ENCODE data around the gene TMEM132D. TPM values are rescaled to one million over a fixed set of nuclear protein-coding genes. Genes with fewer than 3 reads are reported as not detected.

Gene TMEM132D
- total and polyA plus RNA-seq, 3 donors from 2014 or later = 0.44 to 0.50 (median 0.47) TPM

DNA sequence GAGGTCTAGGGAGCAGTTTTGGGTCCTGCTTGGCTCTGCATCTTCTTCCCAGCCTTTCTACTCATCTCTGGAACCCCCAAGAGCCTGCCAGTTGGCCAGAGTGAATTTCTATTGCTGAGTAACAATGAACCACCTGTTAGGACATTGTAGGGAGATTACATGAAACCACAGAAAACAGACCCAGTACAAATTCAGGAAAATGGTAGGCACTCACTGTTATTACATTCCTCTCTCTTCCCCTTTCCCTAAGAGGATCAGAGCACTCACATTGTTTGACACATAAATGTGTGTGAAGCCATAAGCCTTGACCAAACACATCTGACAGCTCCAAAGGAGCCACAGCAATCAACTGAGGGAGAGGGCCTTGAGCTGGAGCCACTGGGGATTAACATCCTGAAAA, 216.1 kb downstream of the TMEM132D start:
- H3K27me3 ChIP-seq = no peaks in the 10 kb centered on the region
- H3K4me1 ChIP-seq = no peaks in the 10 kb centered on the region
- no peaks in the 10 kb centered on the region for H3K36me3 ChIP-seq (ENCODE audit: low read depth, missing control alignments)
- H3K4me3 ChIP-seq = no peak overlapping the region
- no peaks in the 10 kb centered on the region for H3K9me3 ChIP-seq
- H3K27ac ChIP-seq = no peak overlapping the region
- no peak for DNase-seq
- intact Hi-C loops (cut with DNase I; ENCODE audit: low total_unique reads) = no loop called here
- no peak for TF ChIP-seq POLR2A (IDR thresholded peaks at IDR 0.05)
- TF ChIP-seq, protein P1, sequence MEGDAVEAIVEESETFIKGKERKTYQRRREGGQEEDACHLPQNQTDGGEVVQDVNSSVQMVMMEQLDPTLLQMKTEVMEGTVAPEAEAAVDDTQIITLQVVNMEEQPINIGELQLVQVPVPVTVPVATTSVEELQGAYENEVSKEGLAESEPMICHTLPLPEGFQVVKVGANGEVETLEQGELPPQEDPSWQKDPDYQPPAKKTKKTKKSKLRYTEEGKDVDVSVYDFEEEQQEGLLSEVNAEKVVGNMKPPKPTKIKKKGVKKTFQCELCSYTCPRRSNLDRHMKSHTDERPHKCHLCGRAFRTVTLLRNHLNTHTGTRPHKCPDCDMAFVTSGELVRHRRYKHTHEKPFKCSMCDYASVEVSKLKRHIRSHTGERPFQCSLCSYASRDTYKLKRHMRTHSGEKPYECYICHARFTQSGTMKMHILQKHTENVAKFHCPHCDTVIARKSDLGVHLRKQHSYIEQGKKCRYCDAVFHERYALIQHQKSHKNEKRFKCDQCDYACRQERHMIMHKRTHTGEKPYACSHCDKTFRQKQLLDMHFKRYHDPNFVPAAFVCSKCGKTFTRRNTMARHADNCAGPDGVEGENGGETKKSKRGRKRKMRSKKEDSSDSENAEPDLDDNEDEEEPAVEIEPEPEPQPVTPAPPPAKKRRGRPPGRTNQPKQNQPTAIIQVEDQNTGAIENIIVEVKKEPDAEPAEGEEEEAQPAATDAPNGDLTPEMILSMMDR (IDR thresholded peaks at IDR 0.05) = no peak

- Histone ChIP-seq H3K27ac (no peak overlapping the region), H3K4me3 (no peak overlapping the region), H3K4me1 (no peaks in the 10 kb centered on the region), H3K9me3 (no peaks in the 10 kb centered on the region), H3K27me3 (no peaks in the 10 kb centered on the region), H3K36me3 (ENCODE audit: low read depth, missing control alignments) (no peaks in the 10 kb centered on the region)
- TF ChIP-seq, protein P1 (IDR thresholded peaks at IDR 0.05) = no peak
- TF ChIP-seq POLR2A (IDR thresholded peaks at IDR 0.05) = no peak
- intact Hi-C loops (cut with DNase I; ENCODE audit: low total_unique reads) = no loop called here
- 78 to 84% methylated on average over 2 of the region's 2 CpGs for WGBS, 2 donors
- DNase-seq = no peak
Observed at GRCh38 chr12:129681830-129682229, 222.0 kb downstream of the TMEM132D start.

GRCh38 chr12:129681151-129681550, 222.7 kb downstream of the TMEM132D start:
- no peak for DNase-seq
- Histone ChIP-seq H3K4me1 (no peaks in the 10 kb centered on the region), H3K4me3 (no peak overlapping the region), H3K27me3 (no peaks in the 10 kb centered on the region), H3K9me3 (no peaks in the 10 kb centered on the region), H3K27ac (no peak overlapping the region), H3K36me3 (ENCODE audit: low read depth, missing control alignments) (no peaks in the 10 kb centered on the region)
- WGBS, 2 donors = 94 to 100% methylated on average over 1 of the region's 1 CpG
- TF ChIP-seq, protein P1 (IDR thresholded peaks at IDR 0.05) = no peak
- no peak for TF ChIP-seq POLR2A (IDR thresholded peaks at IDR 0.05)
- intact Hi-C loops (cut with DNase I; ENCODE audit: low total_unique reads) = no loop called here

DNA sequence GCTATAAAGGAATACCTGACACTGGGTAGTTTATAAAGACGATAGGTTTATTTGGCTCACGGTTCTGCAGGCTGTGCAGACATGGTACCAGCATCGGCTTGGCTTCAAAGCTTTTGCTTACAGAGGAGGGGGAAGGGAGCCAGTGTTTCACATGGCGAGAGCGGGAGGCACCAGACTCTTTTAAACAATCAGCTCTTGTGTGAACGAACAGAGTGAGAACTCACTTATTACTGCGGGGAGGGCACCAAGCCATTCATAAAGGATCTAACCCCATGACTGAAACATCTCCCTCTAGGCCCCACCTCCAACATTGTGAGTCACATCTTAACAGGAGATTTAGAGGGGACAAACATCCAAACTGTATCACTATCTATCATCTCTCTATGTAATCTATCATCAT, 227.4 kb downstream of the TMEM132D start:
- Histone ChIP-seq H3K27ac (no peak overlapping the region), H3K4me3 (no peak overlapping the region), H3K4me1 (no peaks in the 10 kb centered on the region), H3K27me3 (no peaks in the 10 kb centered on the region), H3K36me3 (ENCODE audit: low read depth, missing control alignments) (no peaks in the 10 kb centered on the region), H3K9me3 (no peaks in the 10 kb centered on the region)
- 87 to 91% methylated on average over 7 of the region's 7 CpGs for WGBS, 2 donors
- no peak for TF ChIP-seq POLR2A (IDR thresholded peaks at IDR 0.05)
- TF ChIP-seq, protein P1 (IDR thresholded peaks at IDR 0.05) = no peak
- intact Hi-C loops (cut with DNase I; ENCODE audit: low total_unique reads) = no loop called here
- no peak for DNase-seq

DNA sequence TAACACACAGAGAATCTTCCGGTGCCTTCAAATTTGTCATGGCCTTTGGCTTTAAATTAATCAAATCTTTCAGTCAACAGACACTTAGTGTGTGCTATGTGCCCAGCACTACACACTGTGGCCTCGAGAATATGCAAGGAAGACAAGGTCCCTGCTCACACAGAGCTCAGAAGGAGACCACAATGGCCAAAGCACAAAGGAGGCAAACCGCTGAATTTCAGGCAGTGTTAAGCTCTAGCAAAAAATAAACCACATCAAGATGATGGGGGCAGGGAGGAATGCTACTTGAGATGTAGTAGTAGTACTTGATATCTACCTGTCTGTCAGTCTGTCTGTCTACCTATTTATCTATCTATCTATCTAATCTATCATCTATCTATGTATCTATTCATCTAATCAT, 227.9 kb downstream of the TMEM132D start:
- WGBS, 2 donors = 81 to 92% methylated on average over 3 of the region's 3 CpGs
- intact Hi-C loops (cut with DNase I; ENCODE audit: low total_unique reads) = no loop called here

More for the DNA sequence above, 227.9 kb downstream of the TMEM132D start:
- Histone ChIP-seq H3K4me3 (no peak overlapping the region), H3K27me3 (no peaks in the 10 kb centered on the region), H3K36me3 (ENCODE audit: low read depth, missing control alignments) (no peaks in the 10 kb centered on the region), H3K27ac (no peak overlapping the region), H3K4me1 (no peaks in the 10 kb centered on the region), H3K9me3 (no peaks in the 10 kb centered on the region)
- no peak for TF ChIP-seq POLR2A (IDR thresholded peaks at IDR 0.05)
- TF ChIP-seq, protein P1 (IDR thresholded peaks at IDR 0.05) = no peak
- DNase-seq = no peak
